Loucy (cell line): ENCODE data around the gene CD151.

Source experiments
- H2AFZ ChIP-seq: fragments of 200-600 bp; sonication (generic); 2 replicates; pipeline ENCODE4 v1.6.0; 2016; ENCODE audit warnings: antibody characterized with exemption, mild to moderate bottlenecking, low read length, moderate library complexity
- H3F3A ChIP-seq: fragments of 200-600 bp; 2 replicates; pipeline ENCODE4 v1.6.0; 2016; ENCODE audit warnings: antibody characterized with exemption, low read depth, mild to moderate bottlenecking
- H3K27me3 ChIP-seq: fragments of 200-600 bp; sonication (generic); 2 replicates; pipeline ENCODE4 v1.6.1; 2014; ENCODE audit warnings: low read length, mild to moderate bottlenecking; ENCODE audit not compliant: insufficient read depth, poor library complexity, severe bottlenecking
- H3K36me3 ChIP-seq: fragments of 200-600 bp; sonication (generic); 2 replicates; pipeline ENCODE4 v1.6.1; 2016; ENCODE audit warnings: low read length; ENCODE audit not compliant: insufficient read depth
- H3K4me1 ChIP-seq: fragments of 200-600 bp; sonication (generic); 2 replicates; pipeline ENCODE4 v1.5.1; 2014; ENCODE audit warnings: low read length, mild to moderate bottlenecking; ENCODE audit not compliant: insufficient read depth, poor library complexity, severe bottlenecking
- H3K4me2 ChIP-seq: fragments of 200-600 bp; sonication (generic); 2 replicates; pipeline ENCODE4 v1.6.0; 2014; ENCODE audit warnings: antibody characterized with exemption, low read length, low read depth, mild to moderate bottlenecking; ENCODE audit not compliant: poor library complexity, severe bottlenecking
- H3K4me3 ChIP-seq: fragments of 200-600 bp; sonication (generic); 2 replicates; pipeline ENCODE4 v1.5.1; 2014; ENCODE audit warnings: low read length, mild to moderate bottlenecking, mixed read lengths; ENCODE audit not compliant: poor library complexity, severe bottlenecking
- H3K79me2 ChIP-seq: fragments of 200-600 bp; sonication (generic); 2 replicates; pipeline ENCODE4 v1.6.1; 2014; ENCODE audit warnings: low read length; ENCODE audit not compliant: insufficient read depth
- H3K9ac ChIP-seq: fragments of 200-600 bp; sonication (generic); 2 replicates; pipeline ENCODE4 v1.6.0; 2014; ENCODE audit warnings: mild to moderate bottlenecking, low read depth, low read length, moderate library complexity; ENCODE audit not compliant: poor library complexity, severe bottlenecking
- H3K9me2 ChIP-seq: fragments of 200-600 bp; sonication (generic); replicated peaks from 2 replicates; pipeline ENCODE4 v1.6.1; 2016; ENCODE audit warnings: low read depth, low read length, mixed read lengths
- H3K9me3 ChIP-seq: fragments of 200-600 bp; sonication (generic); 2 replicates; pipeline ENCODE4 v1.6.1; 2014; ENCODE audit warnings: mild to moderate bottlenecking, antibody characterized with exemption, low read length, low read depth; ENCODE audit not compliant: insufficient read depth
- H4K20me1 ChIP-seq: fragments of 200-600 bp; sonication (generic); 2 replicates; pipeline ENCODE4 v1.6.0; 2014; ENCODE audit warnings: antibody characterized with exemption, low read length, mild to moderate bottlenecking; ENCODE audit not compliant: insufficient read depth, poor library complexity, severe bottlenecking
- CTCF ChIP-seq: fragments of 200-600 bp; sonication (generic); conservative IDR thresholded peaks from 2 replicates; pipeline ENCODE4 v1.5.1; 2014; ENCODE audit warnings: mild to moderate bottlenecking, antibody characterized with exemption, low read length
- EZH2phosphoT487 ChIP-seq: fragments of 200-600 bp; IDR thresholded peaks from 2 replicates; pipeline ENCODE4 v1.6.1; 2018; ENCODE audit warnings: antibody characterized with exemption, mild to moderate bottlenecking, moderate library complexity, borderline replicate concordance

Gene CD151

GRCh38 chr11:848380-848931 is 15.7 kb downstream of the CD151 start:
- peak; percentile 80 for TF ChIP-seq CTCF
- no peak for TF ChIP-seq EZH2phosphoT487
- Histone ChIP-seq H3K79me2 (peaks cover under 1% of the 10 kb centered on the region; the same call in 1 of the 2 replicates), H3K9me2 (no peaks in the 10 kb centered on the region), H3F3A (no peaks in the 10 kb centered on the region), H3K9me3 (no peaks in the 10 kb centered on the region), H3K27me3 (no peaks in the 10 kb centered on the region), H4K20me1 (no peaks in the 10 kb centered on the region), H3K36me3 (no peaks in the 10 kb centered on the region), H3K4me1 (peaks cover 32% of the 10 kb centered on the region), H3K4me3 (no peak overlapping the region), H3K9ac (no peak overlapping the region), H3K4me2 (peak overlapping the region; percentile 2), H2AFZ (no peak overlapping the region)

- H4K20me1 ChIP-seq = no peaks in the 10 kb centered on the region
- TF ChIP-seq EZH2phosphoT487 (no peak), CTCF (no peak)
- H3F3A ChIP-seq = no peaks in the 10 kb centered on the region
- H3K9me2 ChIP-seq = no peaks in the 10 kb centered on the region
- peaks cover 24% of the 10 kb centered on the region for H3K4me1 ChIP-seq
- no peaks in the 10 kb centered on the region for H3K79me2 ChIP-seq
- H3K27me3 ChIP-seq = no peaks in the 10 kb centered on the region
- H3K4me3 ChIP-seq = no peak overlapping the region
- no peaks in the 10 kb centered on the region for H3K36me3 ChIP-seq
- no peaks in the 10 kb centered on the region for H3K9me3 ChIP-seq
- H3K4me2 ChIP-seq = no peak overlapping the region
- H3K9ac ChIP-seq = no peak overlapping the region
- no peak overlapping the region for H2AFZ ChIP-seq
Measured at GRCh38 chr11:849104-849824, 16.5 kb downstream of the CD151 start.

GRCh38 chr11:849951-850774 is 17.4 kb downstream of the CD151 start:
- Histone ChIP-seq H4K20me1 (no peaks in the 10 kb centered on the region), H3F3A (no peaks in the 10 kb centered on the region), H3K36me3 (no peaks in the 10 kb centered on the region), H3K4me1 (peaks cover 17% of the 10 kb centered on the region), H3K9ac (no peak overlapping the region), H3K4me2 (no peak overlapping the region), H3K79me2 (no peaks in the 10 kb centered on the region), H3K9me3 (no peaks in the 10 kb centered on the region), H3K27me3 (no peaks in the 10 kb centered on the region), H3K4me3 (no peak overlapping the region), H2AFZ (no peak overlapping the region), H3K9me2 (no peaks in the 10 kb centered on the region)
- TF ChIP-seq CTCF (no peak), EZH2phosphoT487 (no peak)
